Adipocyte (in vitro differentiated cells): Measurements from ENCODE around the gene NPAS3.

Source experiments
- DNase-seq: peaks from one replicate; pipeline ENCODE4 v3.0.0-alpha.2; 2015; ENCODE audit warnings: low read depth
- H3K27me3 ChIP-seq: replicated peaks from 2 replicates; pipeline ENCODE4 v1.7.0; 2013; ENCODE audit warnings: mild to moderate bottlenecking, low read length, moderate library complexity; ENCODE audit not compliant: control insufficient read depth, insufficient read depth
- H3K36me3 ChIP-seq: 2 replicates; pipeline ENCODE4 v1.7.0; 2013; ENCODE audit warnings: low read length, mild to moderate bottlenecking, moderate library complexity; ENCODE audit not compliant: control insufficient read depth, insufficient read depth, severe bottlenecking
- H3K4me1 ChIP-seq: 2 replicates; pipeline ENCODE4 v1.7.0; 2013; ENCODE audit warnings: mild to moderate bottlenecking, low read length, moderate library complexity; ENCODE audit not compliant: control insufficient read depth, insufficient read depth
- H3K4me3 ChIP-seq: 2 replicates; pipeline ENCODE4 v1.7.0; 2013; ENCODE audit warnings: mild to moderate bottlenecking, low read length, moderate library complexity
- H3K9ac ChIP-seq: 2 replicates; pipeline ENCODE4 v1.7.0; 2013; ENCODE audit warnings: mild to moderate bottlenecking, low read length, moderate library complexity
- H3K9me3 ChIP-seq: 2 replicates; pipeline ENCODE4 v1.7.0; 2013; ENCODE audit warnings: mild to moderate bottlenecking, low read length, moderate library complexity; ENCODE audit not compliant: control insufficient read depth

Gene NPAS3

DNA sequence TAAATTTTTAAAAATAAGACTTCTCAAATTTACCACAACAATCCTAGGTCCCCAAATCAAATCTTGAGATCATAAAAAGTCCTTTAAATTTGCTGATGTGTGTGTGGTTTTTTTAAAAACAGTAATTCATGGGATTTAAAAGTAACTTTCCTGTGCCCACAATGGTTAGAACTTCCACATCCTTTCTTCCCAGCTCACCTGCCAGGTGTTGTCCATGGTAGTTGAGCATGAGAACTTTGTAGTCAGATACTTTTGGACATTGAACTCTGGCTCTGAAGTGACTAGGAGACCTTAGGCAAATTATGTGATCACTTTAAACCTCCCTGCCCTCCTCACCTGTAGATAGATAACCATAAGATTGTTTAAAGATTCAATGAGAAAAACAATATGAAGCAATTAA lies 253.2 kb downstream of the NPAS3 start:
- Histone ChIP-seq H3K9ac (no peak overlapping the region), H3K36me3 (no peaks in the 10 kb centered on the region), H3K4me3 (no peak overlapping the region), H3K27me3 (no peaks in the 10 kb centered on the region), H3K4me1 (peaks cover 6% of the 10 kb centered on the region), H3K9me3 (no peaks in the 10 kb centered on the region)
- DNase-seq = no peak

GRCh38 chr14:33194551-33194950 lies 255.9 kb downstream of the NPAS3 start:
- H3K27me3 ChIP-seq = no peaks in the 10 kb centered on the region
- H3K4me3 ChIP-seq = no peak overlapping the region
- no peak overlapping the region for H3K9ac ChIP-seq
- no peaks in the 10 kb centered on the region for H3K9me3 ChIP-seq
- H3K36me3 ChIP-seq = no peaks in the 10 kb centered on the region
- DNase-seq = no peak
- H3K4me1 ChIP-seq = no peaks in the 10 kb centered on the region

DNA sequence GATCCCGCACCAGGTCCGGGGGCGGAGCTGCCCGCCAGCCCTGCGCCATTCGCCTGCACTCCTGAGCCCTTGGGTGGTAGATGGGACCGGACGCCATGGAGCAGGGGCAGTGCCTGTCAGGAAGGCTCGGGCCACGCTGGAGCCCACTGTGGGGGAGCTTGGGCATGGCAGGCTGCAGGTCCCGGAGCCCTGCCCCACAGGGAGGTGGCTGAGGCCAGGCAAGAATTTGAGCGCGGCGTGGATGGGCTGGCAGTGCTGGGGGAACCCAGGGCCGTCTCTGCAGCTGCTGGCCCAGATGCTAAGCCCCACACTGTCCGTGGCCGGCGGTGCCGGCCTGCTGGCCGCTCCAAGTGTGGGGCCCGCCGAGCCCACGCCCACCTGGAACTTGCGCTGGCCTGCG lies 260.0 kb downstream of the NPAS3 start:
- Histone ChIP-seq H3K36me3 (no peaks in the 10 kb centered on the region), H3K4me3 (no peak overlapping the region)
- no peak for DNase-seq

DNA sequence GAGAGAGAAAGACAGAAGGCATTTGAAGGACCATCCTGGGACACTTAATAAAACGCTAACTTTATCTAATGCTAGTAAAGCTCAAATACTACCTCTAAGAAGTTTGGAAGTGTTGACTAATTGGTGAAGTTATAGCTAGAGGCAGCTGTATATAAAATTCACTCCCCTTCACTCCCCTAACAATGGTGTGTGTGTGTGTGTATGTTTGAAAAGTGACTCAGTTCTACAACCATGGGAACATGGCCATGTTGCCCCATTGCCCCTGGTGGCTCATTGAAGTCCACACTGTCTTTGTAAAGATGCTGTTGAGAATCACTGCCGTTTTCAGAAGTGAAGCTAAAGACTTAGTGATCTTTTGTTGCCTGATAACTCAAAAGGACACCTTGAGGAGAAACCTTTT lies 262.4 kb downstream of the NPAS3 start:
- no peaks in the 10 kb centered on the region for H3K36me3 ChIP-seq
- no peaks in the 10 kb centered on the region for H3K27me3 ChIP-seq
- H3K4me3 ChIP-seq = no peak overlapping the region
- H3K4me1 ChIP-seq = no peaks in the 10 kb centered on the region
- no peak overlapping the region for H3K9ac ChIP-seq
- DNase-seq = no peak
- no peaks in the 10 kb centered on the region for H3K9me3 ChIP-seq

More for the DNA sequence above, 260.0 kb downstream of the NPAS3 start:
- no peak overlapping the region for H3K9ac ChIP-seq
- H3K27me3 ChIP-seq = no peaks in the 10 kb centered on the region
- H3K4me1 ChIP-seq = no peaks in the 10 kb centered on the region
- no peaks in the 10 kb centered on the region for H3K9me3 ChIP-seq

DNA sequence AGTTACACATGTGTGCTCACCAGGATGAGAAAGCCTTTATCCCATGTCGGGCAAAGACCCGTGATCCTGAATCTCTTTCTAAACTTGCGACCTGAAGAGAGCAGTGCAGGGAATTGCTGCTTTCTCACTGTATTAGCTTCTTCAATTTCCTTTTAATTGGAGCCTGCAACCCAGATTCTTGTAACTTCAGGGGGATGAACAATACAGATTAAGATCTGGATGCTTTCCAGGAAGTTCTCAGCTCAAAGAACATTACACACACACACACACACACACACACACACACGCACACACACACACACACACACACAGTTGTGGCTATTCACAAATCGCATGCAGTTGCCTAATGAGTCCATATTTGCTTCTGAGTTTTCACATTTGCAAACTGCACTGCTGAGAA lies 268.3 kb downstream of the NPAS3 start:
- H3K4me3 ChIP-seq = no peak overlapping the region
- no peak for DNase-seq

DNA sequence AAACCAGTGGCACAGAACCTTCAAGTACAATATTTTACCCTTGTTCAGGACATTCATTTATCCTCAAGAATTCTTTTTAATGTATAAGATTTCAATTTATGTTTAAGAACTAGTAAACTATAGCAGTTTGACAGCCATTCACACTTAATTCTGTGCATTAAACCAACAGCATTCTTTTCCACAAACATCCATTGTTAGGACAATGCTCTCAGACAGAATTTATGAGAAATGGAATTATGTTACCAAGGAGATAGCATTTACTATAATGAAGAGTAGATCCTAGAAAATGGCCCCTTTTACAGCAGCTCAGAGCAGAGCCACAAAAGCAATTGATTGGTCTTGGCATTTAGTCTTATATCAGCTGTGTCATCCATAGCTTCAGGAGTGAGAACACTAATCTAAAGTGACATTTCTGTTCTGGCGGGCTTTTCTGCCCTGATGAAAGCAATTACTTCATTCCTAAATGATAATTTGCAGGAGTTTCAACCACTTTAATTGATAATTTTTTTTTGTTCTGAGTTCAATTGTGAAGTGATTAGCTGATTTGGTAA lies 268.9 kb downstream of the NPAS3 start:
- no peak overlapping the region for H3K9ac ChIP-seq
- H3K4me3 ChIP-seq = no peak overlapping the region
- no peaks in the 10 kb centered on the region for H3K36me3 ChIP-seq
- H3K9me3 ChIP-seq = no peaks in the 10 kb centered on the region
- H3K27me3 ChIP-seq = no peaks in the 10 kb centered on the region
- no peaks in the 10 kb centered on the region for H3K4me1 ChIP-seq
- DNase-seq = no peak

More for the DNA sequence above, 268.3 kb downstream of the NPAS3 start:
- H3K36me3 ChIP-seq = no peaks in the 10 kb centered on the region
- no peaks in the 10 kb centered on the region for H3K27me3 ChIP-seq
- H3K4me1 ChIP-seq = no peaks in the 10 kb centered on the region
- H3K9ac ChIP-seq = no peak overlapping the region
- H3K9me3 ChIP-seq = no peaks in the 10 kb centered on the region

DNA sequence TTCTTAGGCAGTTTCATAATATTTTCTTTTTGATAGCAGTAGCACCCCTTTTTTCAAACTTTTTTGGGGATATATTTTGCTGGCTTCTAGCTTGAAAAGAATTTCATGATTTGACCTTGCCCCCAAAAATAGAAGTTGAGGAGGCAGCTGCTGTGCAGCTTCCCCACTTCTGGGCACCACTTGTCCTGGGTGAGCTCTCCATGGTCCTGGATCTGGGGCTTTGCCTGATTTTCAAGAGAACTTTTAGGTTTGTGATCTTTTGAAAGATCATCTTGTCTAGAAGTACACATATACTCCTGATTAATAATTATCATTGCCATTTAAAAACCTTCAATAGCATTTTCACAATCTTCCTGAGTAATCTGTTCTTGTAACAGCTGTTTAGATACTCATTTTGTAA lies 271.6 kb downstream of the NPAS3 start:
- Histone ChIP-seq H3K9ac (no peak overlapping the region), H3K4me1 (no peaks in the 10 kb centered on the region), H3K9me3 (no peaks in the 10 kb centered on the region), H3K4me3 (no peak overlapping the region), H3K36me3 (no peaks in the 10 kb centered on the region), H3K27me3 (no peaks in the 10 kb centered on the region)
- peak; percentile 35 for DNase-seq

DNA sequence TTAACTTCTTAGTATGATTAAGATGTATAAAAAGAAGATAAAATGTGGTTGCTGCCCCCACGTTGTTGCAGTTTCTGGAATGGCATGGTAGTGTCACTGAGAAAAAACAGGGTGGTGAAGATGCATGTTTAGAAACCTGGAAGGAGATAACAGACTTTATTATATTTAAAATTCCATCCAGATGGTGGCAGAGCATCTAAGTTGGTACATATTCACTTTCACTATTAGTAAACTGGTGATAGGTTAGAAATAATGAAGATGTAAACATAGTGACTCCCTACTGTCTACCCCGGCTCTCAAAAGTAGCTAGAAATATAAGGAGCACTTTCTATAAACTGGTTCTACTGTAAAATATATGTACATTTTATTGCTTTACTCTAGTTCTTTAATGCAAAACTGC lies 279.3 kb downstream of the NPAS3 start:
- H3K4me1 ChIP-seq = no peaks in the 10 kb centered on the region
- no peaks in the 10 kb centered on the region for H3K27me3 ChIP-seq
- no peaks in the 10 kb centered on the region for H3K36me3 ChIP-seq
- no peak overlapping the region for H3K4me3 ChIP-seq
- H3K9me3 ChIP-seq = no peaks in the 10 kb centered on the region
- no peak overlapping the region for H3K9ac ChIP-seq
- DNase-seq = peak; percentile 3

- Histone ChIP-seq H3K9me3 (no peaks in the 10 kb centered on the region), H3K36me3 (no peaks in the 10 kb centered on the region), H3K27me3 (no peaks in the 10 kb centered on the region), H3K9ac (no peak overlapping the region), H3K4me1 (no peaks in the 10 kb centered on the region), H3K4me3 (no peak overlapping the region)
- no peak for DNase-seq
These were observed 281.3 kb downstream of the NPAS3 start for GRCh38 chr14:33219957-33220356.

GRCh38 chr14:33229269-33229929 lies 290.7 kb downstream of the NPAS3 start:
- peak; percentile 13 for DNase-seq
- H3K4me3 ChIP-seq = no peak overlapping the region
- no peaks in the 10 kb centered on the region for H3K9me3 ChIP-seq
- no peaks in the 10 kb centered on the region for H3K36me3 ChIP-seq
- no peak overlapping the region for H3K9ac ChIP-seq
- peaks cover 3% of the 10 kb centered on the region for H3K27me3 ChIP-seq
- no peaks in the 10 kb centered on the region for H3K4me1 ChIP-seq

- Histone ChIP-seq H3K9ac (no peak overlapping the region), H3K9me3 (no peaks in the 10 kb centered on the region), H3K27me3 (peaks cover 3% of the 10 kb centered on the region), H3K4me1 (no peaks in the 10 kb centered on the region), H3K4me3 (no peak overlapping the region), H3K36me3 (no peaks in the 10 kb centered on the region)
- no peak for DNase-seq
These were observed 291.3 kb downstream of the NPAS3 start for GRCh38 chr14:33230021-33230420.

- Histone ChIP-seq H3K36me3 (no peaks in the 10 kb centered on the region), H3K9me3 (no peaks in the 10 kb centered on the region), H3K27me3 (peaks cover 3% of the 10 kb centered on the region), H3K4me3 (no peak overlapping the region), H3K4me1 (no peaks in the 10 kb centered on the region), H3K9ac (no peak overlapping the region)
- no peak for DNase-seq
These were observed 293.4 kb downstream of the NPAS3 start for GRCh38 chr14:33232031-33232430.
